GM19025 (cell line): ENCODE measurements around the gene CILP2.

Source experiments
- ATAC-seq: cut with Tn5 transposase; IDR thresholded peaks from one replicate; pipeline ENCODE4 v1.9.1; 2021; ENCODE audit warnings: mild to moderate bottlenecking, low read depth, moderate library complexity; ENCODE audit not compliant: unreplicated experiment

CILP2 gene

GRCh38 chr19:19538061-19538784 lies at the start of gene CILP2:
TSS of gene CILP2 (plus strand) at chr19:19538265. CDS start at chr19:19538350, 85 bp downstream.
- no peak for ATAC-seq

GRCh38 chr19:19488875-19489690 lies 49.0 kb upstream of the CILP2 start:
- peak; percentile 58 for ATAC-seq

- no peak for ATAC-seq
Observed at GRCh38 chr19:19489804-19490204, 48.3 kb upstream of the CILP2 start.

GRCh38 chr19:19490214-19490968 lies 47.7 kb upstream of the CILP2 start:
- ATAC-seq = no peak

GRCh38 chr19:19491321-19492025 lies 46.6 kb upstream of the CILP2 start:
- ATAC-seq = no peak

GRCh38 chr19:19492026-19492610 lies 45.9 kb upstream of the CILP2 start:
- ATAC-seq = no peak

GRCh38 chr19:19493841-19494546 lies 44.1 kb upstream of the CILP2 start:
- no peak for ATAC-seq

- ATAC-seq = no peak
Observed at GRCh38 chr19:19495614-19496603, 42.2 kb upstream of the CILP2 start.

- no peak for ATAC-seq
Observed at GRCh38 chr19:19498255-19498991, 39.6 kb upstream of the CILP2 start.

- ATAC-seq = no peak
Observed at GRCh38 chr19:19499272-19499995, 38.6 kb upstream of the CILP2 start.

GRCh38 chr19:19500975-19501644 lies 37.0 kb upstream of the CILP2 start:
- no peak for ATAC-seq

GRCh38 chr19:19501798-19502197 lies 36.3 kb upstream of the CILP2 start:
- no peak for ATAC-seq

- ATAC-seq = no peak
Observed at GRCh38 chr19:19502281-19502680, 35.8 kb upstream of the CILP2 start.

GRCh38 chr19:19502808-19503602 lies 35.1 kb upstream of the CILP2 start:
- ATAC-seq = no peak

GRCh38 chr19:19504754-19505668 lies 33.1 kb upstream of the CILP2 start:
- no peak for ATAC-seq
